Activated CD4-positive, alpha-beta T cell treated with anti-CD3 and anti-CD28 coated beads, Interleukin-2, amount 50 U/mL, for 1 hour (primary cell): ENCODE measurements around the gene ABCB1.
"Not testable (repeated sequence)": the region's sequence is repeated elsewhere in the genome, so short reads cannot be mapped to it uniquely, and the experiment has no call there.

Source experiments
- DNase-seq: peaks from one replicate; pipeline ENCODE4 v3.0.0-alpha.2; 2020

ABCB1 gene

GRCh38 chr7:87574630-87575029 lies 26.1 kb downstream of the ABCB1 start:
- no peak for DNase-seq

- not testable (repeated sequence) for DNase-seq
These were observed 28.2 kb downstream of the ABCB1 start for GRCh38 chr7:87572513-87572912.

GRCh38 chr7:87570178-87570577 lies 30.5 kb downstream of the ABCB1 start:
- no peak for DNase-seq

- DNase-seq = no peak
These were observed 33.6 kb downstream of the ABCB1 start for GRCh38 chr7:87567052-87567451.

- no peak for DNase-seq
These were observed 34.3 kb downstream of the ABCB1 start for GRCh38 chr7:87566311-87566900.

- no peak for DNase-seq
These were observed 34.8 kb downstream of the ABCB1 start for GRCh38 chr7:87565877-87566276.

GRCh38 chr7:87564296-87564963 lies 36.3 kb downstream of the ABCB1 start:
- DNase-seq = peak; percentile 2

- DNase-seq = no peak
These were observed 39.0 kb downstream of the ABCB1 start for GRCh38 chr7:87561702-87562101.

GRCh38 chr7:87561102-87561501 lies 39.6 kb downstream of the ABCB1 start:
- DNase-seq = no peak

- DNase-seq = no peak
These were observed 48.3 kb downstream of the ABCB1 start for GRCh38 chr7:87552351-87552900.

GRCh38 chr7:87548123-87548919 lies 52.4 kb downstream of the ABCB1 start:
- DNase-seq = no peak

GRCh38 chr7:87545760-87546159 lies 54.9 kb downstream of the ABCB1 start:
- DNase-seq = no peak

- DNase-seq = no peak
These were observed 57.1 kb downstream of the ABCB1 start for GRCh38 chr7:87543623-87544022.

- no peak for DNase-seq
These were observed 59.0 kb downstream of the ABCB1 start for GRCh38 chr7:87541648-87542047.

- no peak for DNase-seq
These were observed 62.6 kb downstream of the ABCB1 start for GRCh38 chr7:87538052-87538451.

- DNase-seq = no peak
These were observed 66.6 kb downstream of the ABCB1 start for GRCh38 chr7:87534072-87534471.

GRCh38 chr7:87530126-87530525 lies 70.6 kb downstream of the ABCB1 start:
- no peak for DNase-seq

GRCh38 chr7:87528730-87529129 lies 72.0 kb downstream of the ABCB1 start:
- no peak for DNase-seq

- DNase-seq = no peak
These were observed 81.9 kb downstream of the ABCB1 start for GRCh38 chr7:87518735-87519134.

- DNase-seq = no peak
These were observed 82.8 kb downstream of the ABCB1 start for GRCh38 chr7:87517891-87518290.

GRCh38 chr7:87517136-87517815 lies 83.4 kb downstream of the ABCB1 start:
- DNase-seq = no peak

- no peak for DNase-seq
These were observed 86.8 kb downstream of the ABCB1 start for GRCh38 chr7:87513735-87514335.

GRCh38 chr7:87512906-87513305 lies 87.8 kb downstream of the ABCB1 start:
- no peak for DNase-seq
